ENCODE data around the gene BTNL9. TPM values are rescaled to one million over a fixed set of nuclear protein-coding genes. Genes with fewer than 3 reads are reported as not detected.

BTNL9 gene
- 237 and 332 TPM in 2 replicates for total RNA-seq (2011; cell fraction: chromatin; rRNA removed; ENCODE audit: low replicate concordance)
- 194 and 284 TPM in 2 replicates for total RNA-seq (2011; cell fraction: nucleolus; rRNA removed)
- 242 and 248 TPM in 2 replicates for total RNA-seq (2011; cell fraction: nucleoplasm; rRNA removed)
- total RNA-seq (2014; rRNA removed) (39.4 and 46.8 TPM in 2 replicates), total RNA-seq (2014; rRNA removed; fragmentation: Illumina TruSeq; extraction: Trizol) (17.1 and 18.5 TPM in 2 replicates), total RNA-seq (2015; rRNA removed; fragmentation: Illumina TruSeq; extraction: Trizol) (29.4 and 29.6 TPM in 2 replicates), total RNA-seq (2021) (42.7 and 50.7 TPM in 2 replicates), polyA plus RNA-seq (2011; rRNA removed) (18.9 and 25.6 TPM in 2 replicates), polyA plus RNA-seq (2014; fragmentation: Illumina TruSeq; extraction: Trizol) (32.7 and 35.3 TPM in 2 replicates), polyA plus RNA-seq (2014; fragmentation: Nextera tagmentation; extraction: Ambion mirVana) (1 to 10 TPM; 3.7 to 3.9 TPM), polyA plus RNA-seq (2014; rRNA removed) (86.7 and 88.7 TPM in 2 replicates), polyA minus RNA-seq (2011; rRNA and poly(A)+ RNA removed) (6.0 and 15.6 TPM in 2 replicates), Bru-seq, nascent RNA (percentile 79 among the genes with signal in this experiment), BruChase-seq, experiment 1, labeled RNA remaining after a 2-hour chase (percentile 77 among the genes with signal in this experiment), BruChase-seq, experiment 2, labeled RNA remaining after a 6-hour chase (percentile 81 among the genes with signal in this experiment)
- 13.6 and 19.3 TPM in 2 replicates for polyA plus RNA-seq (2011; cell fraction: cytosol; rRNA removed)
- 99.2 and 210 TPM in 2 replicates for polyA plus RNA-seq (2011; cell fraction: nucleus; rRNA removed)
- polyA plus RNA-seq (2012), result 62.1 and 65.7 TPM in 2 replicates
- 7.2 and 20.7 TPM in 2 replicates for polyA minus RNA-seq (2011; cell fraction: cytosol; rRNA and poly(A)+ RNA removed)
- polyA minus RNA-seq (2011; cell fraction: nucleus; rRNA and poly(A)+ RNA removed), result 54.0 and 85.9 TPM in 2 replicates
- long read RNA-seq, experiment 1, partial matches to known transcripts, result 85 of 129 reads
- long read RNA-seq, experiment 1, other reads (novel, unspliced or antisense), result 44 of 129 reads
- long read RNA-seq, experiment 2, partial matches to known transcripts, result 6 of 12 reads
- long read RNA-seq, experiment 2, other reads (novel, unspliced or antisense), result 6 of 12 reads
- long read RNA-seq, experiment 3, partial matches to known transcripts, result 7 of 14 reads
- long read RNA-seq, experiment 3, other reads (novel, unspliced or antisense), result 7 of 14 reads

DNA sequence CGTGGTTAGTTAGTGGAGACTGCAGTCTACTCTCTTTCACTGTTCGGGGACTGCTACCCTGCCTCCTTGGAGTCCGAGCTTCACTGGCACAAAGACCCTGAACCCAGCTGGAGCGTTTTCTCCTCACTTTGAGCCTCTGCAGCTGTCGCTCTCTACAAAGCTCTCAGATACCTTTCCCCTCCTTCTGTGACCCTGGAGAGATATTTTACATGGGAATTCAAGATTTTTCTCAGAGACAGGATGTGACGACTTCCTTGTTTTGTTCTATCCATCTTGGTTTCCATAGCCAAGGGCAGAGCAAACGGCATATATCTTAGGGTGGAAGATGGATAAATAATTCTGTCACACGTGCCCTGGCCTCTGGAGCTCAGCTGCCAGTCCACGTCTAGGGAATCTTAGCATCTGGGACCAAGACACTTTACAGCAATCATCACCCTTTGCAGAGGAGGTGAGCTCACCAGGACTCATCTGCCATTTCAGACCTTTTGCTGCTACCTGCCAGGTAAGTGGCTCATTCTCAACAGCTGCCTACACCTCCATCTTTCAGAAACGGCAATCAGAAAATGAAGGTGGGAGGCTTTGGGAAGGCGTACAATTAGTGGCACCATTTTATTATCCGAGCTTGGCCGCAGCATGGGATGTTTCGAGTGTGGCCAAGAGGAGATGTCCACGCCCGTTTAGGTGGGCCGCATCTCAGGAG, at the start of gene BTNL9:
Gene BTNL9 (plus strand): TSS at position 336 of the 700 bp plus-strand sequence. CDS start 5,224 bp downstream, outside the sequence.
- H4K20me1 ChIP-seq (replicated peaks; ENCODE audit: control insufficient read depth, insufficient read depth, low read length), result no peaks in the 10 kb centered on the region
- peak within 1 kb of the TSS; percentile 53 for H2AFZ ChIP-seq (ENCODE audit: low read depth, low read length)
- no peaks in the 10 kb centered on the region for H3K9me3 ChIP-seq (replicated peaks; ENCODE audit: control insufficient read depth, insufficient read depth, low read depth, low read length)
- CTCF ChIA-PET (ENCODE audit: low intra/inter-chr PET ratio), result no interaction called here
- intact Hi-C loops (cut with micrococcal nuclease) (loop anchor here (5.0 kb wide), 1 partner anchor 117 kb away; no protein-coding TSS in a partner anchor), in situ Hi-C loops (cut with MboI) (no loop called here)
- FAIRE-seq (no peak), DNase-seq (ENCODE audit: extremely low read depth in 1 of 4, low spot score in 3 of 4) (no peak), ATAC-seq (no peak)
- H3K4me2 ChIP-seq (ENCODE audit: insufficient read depth, low read length), result no peak within 1 kb of the TSS
- no peak within 1 kb of the TSS for H3K27ac ChIP-seq (ENCODE audit: extremely low read depth, low read depth, low read length)
- H3K9me1 ChIP-seq (ENCODE audit: control insufficient read depth, insufficient read depth, low read length), result no peaks in the 10 kb centered on the region
- H3K27me3 ChIP-seq (ENCODE audit: control insufficient read depth in 2 of 2, insufficient read depth in 2 of 2, low read length in 2 of 2), result peaks cover 0 to 4% of the 10 kb centered on the region in 2 experiments; a peak in 2 of 5 replicates
- no peaks in the 10 kb centered on the region for H3K79me2 ChIP-seq (ENCODE audit: control insufficient read depth, insufficient read depth, low read length)
- no peaks in the 10 kb centered on the region for H3K36me3 ChIP-seq (ENCODE audit: control insufficient read depth, insufficient read depth, low read length)
- BruUV-seq (replicated peaks), result no TSS peak
- H3K9ac ChIP-seq (ENCODE audit: insufficient read depth in 1 of 2, low read depth in 2 of 2, low read length in 2 of 2), result no peak within 1 kb of the TSS
- H3K4me3 ChIP-seq, result no peak within 1 kb of the TSS
- POLR2A ChIA-PET, result interaction anchor here (0.5 to 2.0 kb wide), 5 partner anchors 8 to 47 kb away, joined by 3 to 9 read pairs (median 3); no protein-coding TSS in a partner anchor
- 35% methylated on average over 17 of the region's 17 CpGs for WGBS (ENCODE audit: insufficient coverage, low coverage, missing lambda C conversion rate)
- peaks cover 8 to 13% of the 10 kb centered on the region in 2 experiments; a peak in 2 of 5 replicates for H3K4me1 ChIP-seq (replicated peaks in 1 of 2; ENCODE audit: control insufficient read depth in 2 of 2, insufficient read depth in 2 of 2, low read length in 2 of 2)
- TF ChIP-seq U2AF1 (optimal IDR thresholded peaks at IDR 0.05; ENCODE audit: low read depth, low read length), result no peak
- TF ChIP-seq ZNF57 (CRISPR knock-in tag; IDR thresholded peaks at IDR 0.05), result no peak
- no peak for TF ChIP-seq ADNP (tag; IDR thresholded peaks at IDR 0.05)
- TF ChIP-seq JUNB (CRISPR knock-in tag; conservative IDR thresholded peaks at IDR 0.05), result no peak
- TF ChIP-seq, protein P1, sequence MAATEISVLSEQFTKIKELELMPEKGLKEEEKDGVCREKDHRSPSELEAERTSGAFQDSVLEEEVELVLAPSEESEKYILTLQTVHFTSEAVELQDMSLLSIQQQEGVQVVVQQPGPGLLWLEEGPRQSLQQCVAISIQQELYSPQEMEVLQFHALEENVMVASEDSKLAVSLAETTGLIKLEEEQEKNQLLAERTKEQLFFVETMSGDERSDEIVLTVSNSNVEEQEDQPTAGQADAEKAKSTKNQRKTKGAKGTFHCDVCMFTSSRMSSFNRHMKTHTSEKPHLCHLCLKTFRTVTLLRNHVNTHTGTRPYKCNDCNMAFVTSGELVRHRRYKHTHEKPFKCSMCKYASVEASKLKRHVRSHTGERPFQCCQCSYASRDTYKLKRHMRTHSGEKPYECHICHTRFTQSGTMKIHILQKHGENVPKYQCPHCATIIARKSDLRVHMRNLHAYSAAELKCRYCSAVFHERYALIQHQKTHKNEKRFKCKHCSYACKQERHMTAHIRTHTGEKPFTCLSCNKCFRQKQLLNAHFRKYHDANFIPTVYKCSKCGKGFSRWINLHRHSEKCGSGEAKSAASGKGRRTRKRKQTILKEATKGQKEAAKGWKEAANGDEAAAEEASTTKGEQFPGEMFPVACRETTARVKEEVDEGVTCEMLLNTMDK (IDR thresholded peaks at IDR 0.05; ENCODE audit: borderline replicate concordance, insufficient read depth, low read depth, low read length, poor library complexity, severe bottlenecking), result no peak
- no peak for TF ChIP-seq SMAD2 (IDR thresholded peaks at IDR 0.05; ENCODE audit: low read depth, low read length)
- TF ChIP-seq ZNF239 (CRISPR knock-in tag; IDR thresholded peaks at IDR 0.05), result no peak
- TF ChIP-seq FOXM1 (IDR thresholded peaks at IDR 0.05; ENCODE audit: low read depth), result no peak
- TF ChIP-seq FOXM1 (CRISPR knock-in tag; IDR thresholded peaks at IDR 0.05; ENCODE audit: low read depth), result no peak
- no peak for TF ChIP-seq RCOR1 (IDR thresholded peaks at IDR 0.05; ENCODE audit: borderline replicate concordance in 1 of 2, low read depth in 2 of 2, low read length in 2 of 2)
- no peak for TF ChIP-seq ZNF785 (CRISPR knock-in tag; IDR thresholded peaks at IDR 0.05)
- no peak for TF ChIP-seq ZNF79 (CRISPR knock-in tag; IDR thresholded peaks at IDR 0.05; ENCODE audit: low read depth)
- TF ChIP-seq, protein P2, sequence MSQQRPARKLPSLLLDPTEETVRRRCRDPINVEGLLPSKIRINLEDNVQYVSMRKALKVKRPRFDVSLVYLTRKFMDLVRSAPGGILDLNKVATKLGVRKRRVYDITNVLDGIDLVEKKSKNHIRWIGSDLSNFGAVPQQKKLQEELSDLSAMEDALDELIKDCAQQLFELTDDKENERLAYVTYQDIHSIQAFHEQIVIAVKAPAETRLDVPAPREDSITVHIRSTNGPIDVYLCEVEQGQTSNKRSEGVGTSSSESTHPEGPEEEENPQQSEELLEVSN (IDR thresholded peaks at IDR 0.05; ENCODE audit: borderline replicate concordance in 1 of 2, extremely low read depth in 1 of 2, insufficient read depth in 1 of 2, insufficient read length in 1 of 2, low read depth in 1 of 2, low read length in 1 of 2, poor library complexity in 1 of 2, severe bottlenecking in 1 of 2), result no peak
